HepG2 (cell line): ENCODE results near the gene STIP1. TPM values are rescaled to one million over a fixed set of nuclear protein-coding genes. Genes with fewer than 3 reads are reported as not detected.
A peak's percentile ranks its signal among the peaks of the same experiment; 100 is the strongest.

Experiments used
- ATAC-seq: fragments of 200-7000 bp; cut with Tn5 transposase; 3 replicates; pipeline ENCODE4 v1.9.1; 2020; ENCODE audit warnings: mild to moderate bottlenecking, moderate library complexity
- BruUV-seq: library from RNA; stranded (reverse); fragments of 400-500 nt; replicated peaks from 2 replicates; lab custom pipeline; 2021; lab: Mats Ljungman, UMichigan
- CTCF ChIA-PET: fragments of 300-600 bp; formaldehyde crosslinking; extraction: SDS; loops from one replicate; lab custom pipeline; 2021; ENCODE audit warnings: low total read pairs, inconsistent platforms, low intra/inter-chr PET ratio; lab: Yijun Ruan, JAX
- POLR2A ChIA-PET: fragments of 350-600 bp; sonication (Branson Sonifier 250); formaldehyde crosslinking; loops from one replicate; lab custom pipeline; 2020; ENCODE audit warnings: antibody characterized with exemption, inconsistent platforms; lab: Yijun Ruan, JAX
- DNase-seq: peaks from one replicate; pipeline ENCODE4 v3.0.0-alpha.2; 2015; ENCODE audit warnings: low spot score
- FAIRE-seq: peaks from 3 replicates; lab custom pipeline; 2011; peaks lifted over from hg19 to GRCh38; lab: Jason Lieb, UNC
- H2AFZ ChIP-seq: one replicate; pipeline ENCODE4 v1.6.1; 2011; ENCODE audit warnings: low read length, inconsistent platforms
- H3K27ac ChIP-seq: fragments of 300-600 bp; 3 replicates; pipeline ENCODE4 v1.8.0; 2011; ENCODE audit warnings: mixed run types, mild to moderate bottlenecking, mixed read lengths, low read length, inconsistent platforms; ENCODE audit not compliant: insufficient read depth; ENCODE audit errors: extremely low read length
- H3K27me3 ChIP-seq, 2 experiments: fragments of 200-600 bp in 1 of 2; 2 replicates in 1 of 2; 3 replicates in 1 of 2; pipeline versions ENCODE4 v1.6.0 to v1.8.0; 2011; ENCODE audit warnings: low read length in 2 of 2, mild to moderate bottlenecking in 2 of 2, moderate library complexity in 2 of 2, inconsistent platforms in 1 of 2; ENCODE audit not compliant: insufficient read depth in 2 of 2, control insufficient read depth in 1 of 2
- H3K36me3 ChIP-seq, 2 experiments: fragments of 200-600 bp in 1 of 2; replicated peaks in 1 of 2; 2 replicates in 1 of 2; 3 replicates in 1 of 2; pipeline versions ENCODE4 v1.5.1 to v1.8.0; 2011; ENCODE audit warnings: low read length in 2 of 2, inconsistent platforms in 1 of 2; ENCODE audit not compliant: insufficient read depth in 2 of 2, control insufficient read depth in 1 of 2
- H3K4me1 ChIP-seq: 2 replicates; pipeline ENCODE4 v1.5.1; 2012; ENCODE audit warnings: low read length, inconsistent platforms; ENCODE audit not compliant: insufficient read depth
- H3K4me2 ChIP-seq: 2 replicates; pipeline ENCODE4 v1.6.0; 2011; ENCODE audit warnings: low read depth, low read length, inconsistent platforms
- H3K4me3 ChIP-seq, 3 experiments: fragments of 200-600 bp in 1 of 3; sonication (generic), shearing (Covaris generic) in 1 of 3; replicated peaks in 1 of 3; 2 replicates each; pipeline ENCODE4 v1.5.1; 2011 to 2016; ENCODE audit warnings: low read length in 3 of 3, inconsistent platforms in 2 of 3, low read depth in 2 of 3, mild to moderate bottlenecking in 2 of 3, control low read depth in 1 of 3, mixed read lengths in 1 of 3; ENCODE audit not compliant: insufficient read depth in 1 of 3
- H3K79me2 ChIP-seq: one replicate; pipeline ENCODE4 v1.6.1; 2011; ENCODE audit warnings: low read length, inconsistent platforms; ENCODE audit not compliant: insufficient read depth
- H3K9ac ChIP-seq: 2 replicates; pipeline ENCODE4 v1.6.0; 2011; ENCODE audit warnings: mild to moderate bottlenecking, low read depth, low read length, inconsistent platforms; ENCODE audit not compliant: insufficient read depth
- H3K9me3 ChIP-seq: 2 replicates; pipeline ENCODE4 v1.5.1; 2012; ENCODE audit warnings: mild to moderate bottlenecking, low read length
- H4K20me1 ChIP-seq: 2 replicates; pipeline ENCODE4 v1.6.0; 2011; ENCODE audit warnings: inconsistent platforms, mild to moderate bottlenecking, low read length, moderate library complexity; ENCODE audit not compliant: insufficient read depth
- DRAP1 ChIP-seq: IDR thresholded peaks from 2 replicates; pipeline ENCODE4 v1.6.1; 2016; ENCODE audit warnings: missing genetic modification reagents, missing compliant biosample characterization
- HDAC1 ChIP-seq: sonication (generic); formaldehyde crosslinking; IDR thresholded peaks from 2 replicates; pipeline ENCODE4 v1.5.1; 2020; ENCODE audit warnings: mild to moderate bottlenecking, missing genetic modification reagents
- SALL1 ChIP-seq: sonication (generic); formaldehyde crosslinking; IDR thresholded peaks from 2 replicates; pipeline ENCODE4 v1.8.0; 2022; ENCODE audit warnings: mild to moderate bottlenecking, missing genetic modification reagents
- ZKSCAN1 ChIP-seq: fragments of 150-350 bp; IDR thresholded peaks from 2 replicates; pipeline ENCODE4 v1.6.1; 2014; ENCODE audit warnings: low read length
- ZKSCAN8 ChIP-seq: IDR thresholded peaks from 2 replicates; pipeline ENCODE4 v1.6.1; 2016; ENCODE audit warnings: borderline replicate concordance, missing genetic modification reagents, missing compliant biosample characterization
- ZNF3 ChIP-seq: IDR thresholded peaks from 2 replicates; pipeline ENCODE4 v1.7.0; 2017; ENCODE audit warnings: inconsistent platforms
- WGBS: methylation state at CpG from one replicate; pipeline ENCODE4 v1.1.6; 2017; ENCODE audit warnings: low lambda C conversion rate; 5-methylcytosine and 5-hydroxymethylcytosine counted together
- in situ Hi-C: cut with HindIII; loops from 2 replicates; pipeline ENCODE4 v1.10.0; 2017; ENCODE audit warnings: low pct_unique_long_range_greater_than_20kb; ENCODE audit not compliant: extremely low pct_ligation_motif_present
- intact Hi-C: fragments of 100-400 bp; cut with micrococcal nuclease; formaldehyde crosslinking; loops from one replicate; pipeline ENCODE4 v1.10.0; 2022; ENCODE audit not compliant: unreplicated experiment
- polyA plus RNA-seq, 8 experiments: library from polyadenylated mRNA; depleted of rRNA in 3 of 8; stranded (reverse) in 7 of 8; unstranded in 1 of 8; fragments of >200 nt; fragmentation: Illumina TruSeq in 4 of 8; extraction: Trizol in 4 of 8; gene quantifications; 2 replicates each; pipeline versions ENCODE4 v1.2.1 to v1.2.3, GENCODE V29; 2011 to 2016; ENCODE audit warnings: low read depth in 4 of 8, missing spikeins in 1 of 8, mixed read lengths in 1 of 8; ENCODE audit not compliant: insufficient read depth in 1 of 8
- total RNA-seq, 5 experiments: library from RNA; depleted of rRNA; stranded (reverse); fragments of >200 nt; fragmentation: Illumina TruSeq; extraction: Trizol; gene quantifications; 2 replicates each; pipeline ENCODE4 v1.2.3, GENCODE V29; 2016; ENCODE audit warnings: low read depth in 1 of 5
- TF ChIP-seq, protein P1 (sequence below): sonication (generic); formaldehyde crosslinking; IDR thresholded peaks from 2 replicates; pipeline ENCODE4 v1.4.0; 2020; ENCODE audit warnings: mild to moderate bottlenecking, missing genetic modification reagents
- TF ChIP-seq, protein P2 (sequence below): IDR thresholded peaks from 2 replicates; pipeline ENCODE4 v1.6.1; 2018; ENCODE audit warnings: missing genetic modification reagents, mild to moderate bottlenecking, missing compliant biosample characterization

Gene STIP1
- total and polyA plus RNA-seq, 2 of the 13 experiments (the other 11 are each of a cell fraction or from before 2014, with no cell fraction given) = 81.1 to 217 TPM

DNA sequence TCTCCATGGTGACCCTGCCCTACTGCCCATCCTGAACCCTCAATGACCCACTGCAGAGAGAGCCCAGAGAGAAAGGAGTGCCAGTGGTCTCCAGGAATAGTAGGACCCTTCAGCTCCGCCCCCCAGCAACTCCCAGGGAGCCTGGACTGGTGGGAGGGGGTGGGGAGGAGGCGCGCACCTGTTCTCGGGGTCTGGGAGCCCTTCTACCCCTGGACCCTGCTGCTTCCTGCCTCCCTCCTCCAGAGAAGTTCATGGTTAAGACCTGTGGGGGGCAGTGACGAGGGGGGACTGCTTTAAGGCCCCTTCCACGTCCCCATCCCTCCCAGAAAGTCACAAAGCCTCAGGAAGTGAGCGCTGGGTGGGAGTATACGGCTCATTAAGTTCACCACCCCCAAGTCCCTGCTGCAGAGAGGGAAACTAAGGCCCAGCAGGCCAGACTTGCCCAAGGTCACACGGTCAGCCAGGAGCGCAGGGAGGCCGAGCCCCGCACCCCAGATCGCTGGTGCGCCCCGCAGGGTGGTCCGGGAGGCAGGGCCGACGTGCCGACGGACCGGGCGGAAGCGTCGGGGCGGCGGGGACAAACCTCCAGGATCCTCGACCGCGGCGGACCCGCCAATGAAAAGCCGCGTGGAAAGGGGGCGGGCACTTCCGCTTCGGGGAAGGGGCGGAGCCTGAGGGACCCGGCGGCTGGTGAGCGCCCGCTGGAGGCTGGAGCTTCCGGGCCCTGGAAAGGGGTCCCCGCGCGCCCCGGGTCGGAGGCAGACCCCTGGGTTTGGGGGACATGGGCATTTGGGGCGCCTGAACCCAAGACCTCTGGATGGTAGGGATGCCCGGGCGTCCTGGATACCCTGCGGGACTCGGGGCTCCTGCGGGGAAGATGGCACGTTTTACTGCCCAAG lies 39.9 kb downstream of the STIP1 start, which contains the start of the genes NUDT22 and TRPT1:
NUDT22 (plus strand) TSS at position 667 of the 899 bp plus-strand sequence. CDS start 379 bp downstream, outside the sequence.
TRPT1 (minus strand) TSS at position 579 of the 899 bp plus-strand sequence; CDS start at position 253, 326 bp downstream.
- FAIRE-seq (no peak), DNase-seq (peak; percentile 77), ATAC-seq (peak; percentile 78)
- Histone ChIP-seq H2AFZ (no peak within 1 kb of the TSS), H3K36me3 (peaks cover 0 to 3% of the 10 kb centered on the region in 2 experiments; a peak in 2 of 5 replicates), H3K79me2 (no peaks in the 10 kb centered on the region), H3K9ac (peak within 1 kb of the TSS; percentile 77), H3K9me3 (no peaks in the 10 kb centered on the region), H3K4me3 (peak within 1 kb of the TSS; percentile 78 to 96 (median 82)), H3K27me3 (no peaks in the 10 kb centered on the region), H3K4me2 (peak within 1 kb of the TSS; percentile 96), H3K27ac (peak within 1 kb of the TSS; percentile 56), H4K20me1 (no peaks in the 10 kb centered on the region), H3K4me1 (peaks cover 34% of the 10 kb centered on the region)
- intact Hi-C loops = no loop called here
- 0% methylated on average over 1 of the region's 54 CpGs for WGBS
- POLR2A ChIA-PET = interaction anchor here (1.0 to 3.3 kb wide), 15 partner anchors 8 to 218 kb away, joined by 3 to 27 read pairs (median 7); partner anchors contain the start of genes ESRRA, FKBP2, PPP1R14B and PRDX5
- in situ Hi-C loops = no loop called here
- CTCF ChIA-PET = no interaction called here
- TSS peak; percentile 62 for BruUV-seq
- TF ChIP-seq ZNF3 (CRISPR knock-in tag) = no peak
- TF ChIP-seq SALL1 = peak; percentile 71; the same call in 1 of the 2 replicates
- peak; percentile 88 for TF ChIP-seq HDAC1 (CRISPR knock-in tag)
- no peak for TF ChIP-seq ZKSCAN1
- TF ChIP-seq, protein P1, sequence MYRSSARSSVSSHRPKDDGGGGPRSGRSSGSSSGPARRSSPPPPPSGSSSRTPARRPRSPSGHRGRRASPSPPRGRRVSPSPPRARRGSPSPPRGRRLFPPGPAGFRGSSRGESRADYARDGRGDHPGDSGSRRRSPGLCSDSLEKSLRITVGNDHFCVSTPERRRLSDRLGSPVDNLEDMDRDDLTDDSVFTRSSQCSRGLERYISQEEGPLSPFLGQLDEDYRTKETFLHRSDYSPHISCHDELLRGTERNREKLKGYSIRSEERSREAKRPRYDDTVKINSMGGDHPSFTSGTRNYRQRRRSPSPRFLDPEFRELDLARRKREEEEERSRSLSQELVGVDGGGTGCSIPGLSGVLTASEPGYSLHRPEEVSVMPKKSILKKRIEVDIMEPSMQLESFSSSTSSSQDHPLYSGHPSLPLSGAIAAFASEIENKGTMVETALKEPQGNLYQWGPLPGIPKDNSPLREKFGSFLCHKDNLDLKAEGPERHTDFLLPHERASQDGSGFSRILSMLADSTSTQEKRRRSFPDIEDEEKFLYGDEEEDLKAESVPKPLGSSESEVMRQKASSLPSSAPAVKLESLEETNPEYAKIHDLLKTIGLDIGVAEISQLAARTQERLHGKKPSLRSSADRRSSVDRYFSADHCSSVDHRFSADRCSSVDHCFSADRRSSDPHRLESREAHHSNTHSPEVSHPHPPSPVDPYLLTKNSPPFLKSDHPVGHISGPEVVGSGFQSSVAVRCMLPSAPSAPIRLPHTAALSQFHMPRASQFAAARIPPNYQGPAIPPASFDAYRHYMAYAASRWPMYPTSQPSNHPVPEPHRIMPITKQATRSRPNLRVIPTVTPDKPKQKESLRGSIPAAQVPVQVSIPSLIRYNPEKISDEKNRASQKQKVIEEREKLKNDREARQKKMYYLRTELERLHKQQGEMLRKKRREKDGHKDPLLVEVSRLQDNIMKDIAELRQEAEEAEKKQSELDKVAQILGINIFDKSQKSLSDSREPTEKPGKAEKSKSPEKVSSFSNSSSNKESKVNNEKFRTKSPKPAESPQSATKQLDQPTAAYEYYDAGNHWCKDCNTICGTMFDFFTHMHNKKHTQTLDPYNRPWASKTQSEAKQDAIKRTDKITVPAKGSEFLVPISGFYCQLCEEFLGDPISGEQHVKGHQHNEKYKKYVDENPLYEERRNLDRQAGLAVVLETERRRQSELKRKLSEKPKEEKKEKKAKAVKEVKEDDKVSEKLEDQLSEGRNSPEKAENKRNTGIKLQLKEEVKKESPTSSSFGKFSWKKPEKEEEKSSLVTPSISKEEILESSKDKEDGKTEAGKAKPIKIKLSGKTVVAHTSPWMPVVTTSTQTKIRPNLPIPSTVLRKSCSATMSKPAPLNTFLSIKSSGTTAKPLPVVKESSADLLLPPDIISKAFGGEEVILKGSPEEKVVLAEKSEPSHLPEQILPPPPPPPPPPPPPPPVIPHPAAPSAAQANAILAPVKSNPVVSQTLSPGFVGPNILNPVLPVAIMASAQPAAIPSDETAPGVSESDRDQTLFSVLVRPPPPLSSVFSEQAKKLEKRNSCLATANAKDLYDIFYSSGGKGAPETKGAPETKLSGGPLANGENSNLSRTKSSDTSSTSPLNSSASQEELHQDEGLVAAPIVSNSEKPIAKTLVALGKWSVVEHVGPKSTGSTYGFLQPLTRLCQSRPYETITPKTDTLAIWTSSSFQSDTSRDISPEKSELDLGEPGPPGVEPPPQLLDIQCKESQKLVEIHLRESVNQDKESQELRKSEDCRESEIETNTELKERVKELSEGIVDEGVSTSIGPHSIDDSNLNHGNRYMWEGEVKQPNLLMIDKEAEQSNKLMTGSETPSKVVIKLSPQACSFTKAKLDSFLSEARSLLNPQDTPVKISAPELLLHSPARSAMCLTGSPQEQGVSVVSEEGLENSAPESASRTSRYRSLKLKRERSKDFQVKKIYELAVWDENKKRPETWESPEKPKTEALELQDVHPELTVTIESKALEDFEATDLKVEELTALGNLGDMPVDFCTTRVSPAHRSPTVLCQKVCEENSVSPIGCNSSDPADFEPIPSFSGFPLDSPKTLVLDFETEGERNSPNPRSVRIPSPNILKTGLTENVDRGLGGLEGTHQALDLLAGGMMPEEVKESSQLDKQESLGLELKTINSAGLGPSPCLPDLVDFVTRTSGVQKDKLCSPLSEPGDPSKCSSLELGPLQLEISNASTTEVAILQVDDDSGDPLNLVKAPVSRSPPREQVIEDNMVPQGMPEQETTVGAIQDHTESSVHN (CRISPR knock-in tag) = no peak
- peak; percentile 28; the same call in 1 of the 2 replicates for TF ChIP-seq ZKSCAN8 (CRISPR knock-in tag)
- peak; percentile 67; the same call in 1 of the 2 replicates for TF ChIP-seq DRAP1 (CRISPR knock-in tag)
- TF ChIP-seq, protein P2, sequence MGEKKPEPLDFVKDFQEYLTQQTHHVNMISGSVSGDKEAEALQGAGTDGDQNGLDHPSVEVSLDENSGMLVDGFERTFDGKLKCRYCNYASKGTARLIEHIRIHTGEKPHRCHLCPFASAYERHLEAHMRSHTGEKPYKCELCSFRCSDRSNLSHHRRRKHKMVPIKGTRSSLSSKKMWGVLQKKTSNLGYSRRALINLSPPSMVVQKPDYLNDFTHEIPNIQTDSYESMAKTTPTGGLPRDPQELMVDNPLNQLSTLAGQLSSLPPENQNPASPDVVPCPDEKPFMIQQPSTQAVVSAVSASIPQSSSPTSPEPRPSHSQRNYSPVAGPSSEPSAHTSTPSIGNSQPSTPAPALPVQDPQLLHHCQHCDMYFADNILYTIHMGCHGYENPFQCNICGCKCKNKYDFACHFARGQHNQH = peak; percentile 57
